Activated gamma-delta T cell (primary cell): ENCODE data around the gene BACH2.
"Not testable (repeated sequence)": the region's sequence is repeated elsewhere in the genome, so short reads cannot be mapped to it uniquely, and the experiment has no call there.

Experiments used
- DNase-seq: peaks from one replicate; lab custom pipeline; 2025; lab: John Stamatoyannopoulos, UW
- total RNA-seq, 2 donors: gene quantifications; one replicate each; lab custom pipeline; 2026; lab: John Stamatoyannopoulos, UW

The BACH2 gene
- 39.7 to 90.2 reads per million in 2 donors for total RNA-seq

DNA sequence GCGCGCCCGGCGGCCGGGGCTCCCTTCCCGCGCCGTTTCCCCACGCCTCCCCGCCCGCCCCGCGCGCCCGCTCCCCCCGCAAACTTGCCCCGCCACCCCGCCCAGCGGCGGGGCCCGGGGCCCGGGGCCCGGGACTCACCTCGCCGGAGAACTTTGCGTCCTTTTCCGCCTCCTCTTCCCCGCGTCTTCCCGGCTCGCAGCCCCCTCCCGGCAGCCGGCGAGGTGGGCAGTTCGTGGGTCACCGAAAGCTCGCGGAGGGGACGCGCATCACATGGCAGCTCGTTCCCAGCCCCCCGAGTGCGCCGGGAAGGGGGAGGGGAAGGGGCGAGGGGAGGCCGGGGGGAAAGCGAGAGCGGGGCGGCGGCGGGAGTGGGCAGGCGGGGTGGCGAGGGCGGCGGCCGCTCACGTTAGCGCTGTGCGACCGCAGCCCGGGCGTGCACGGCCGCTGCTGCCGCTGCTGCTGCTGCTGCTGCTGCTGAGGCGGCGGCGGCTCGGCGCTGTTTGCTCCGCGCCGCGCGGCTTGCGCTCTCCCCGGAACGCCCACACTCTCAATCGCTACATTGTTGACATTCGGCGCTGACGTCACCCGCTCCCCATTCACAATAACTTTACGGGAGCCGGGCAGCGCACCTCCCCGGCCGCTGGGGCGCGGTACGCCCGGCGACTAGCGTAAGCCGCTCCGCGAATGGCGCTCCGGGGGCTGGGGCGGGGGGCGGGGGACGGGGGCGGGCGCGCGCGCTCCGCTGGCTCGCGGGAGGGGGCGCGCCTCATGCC is at the start of gene BACH2:
TSS of gene BACH2 (minus strand) at position 503 of the 774 bp plus-strand sequence. CDS start 287,999 bp downstream, outside the sequence.
- peak; percentile 60 for DNase-seq

DNA sequence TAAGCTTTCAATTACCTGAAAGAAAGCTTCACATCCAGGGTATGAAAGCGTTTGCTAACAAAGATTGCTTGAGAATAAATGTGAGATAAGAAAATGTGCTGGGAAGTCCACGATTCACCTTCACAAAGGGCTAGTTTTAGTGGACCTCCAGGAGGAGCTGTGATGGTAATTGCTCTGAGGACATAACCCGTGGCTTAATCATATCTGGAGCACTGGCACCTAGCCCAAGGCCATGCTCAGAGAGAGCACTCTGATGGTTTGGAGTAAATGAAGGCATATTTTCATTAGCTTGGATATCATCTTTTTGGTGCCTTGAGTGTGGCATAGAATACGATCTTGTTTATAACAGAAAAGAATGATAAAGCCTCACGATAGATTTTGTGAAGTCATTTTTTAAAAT is 46.9 kb upstream of the BACH2 start:
- DNase-seq: no peak

DNA sequence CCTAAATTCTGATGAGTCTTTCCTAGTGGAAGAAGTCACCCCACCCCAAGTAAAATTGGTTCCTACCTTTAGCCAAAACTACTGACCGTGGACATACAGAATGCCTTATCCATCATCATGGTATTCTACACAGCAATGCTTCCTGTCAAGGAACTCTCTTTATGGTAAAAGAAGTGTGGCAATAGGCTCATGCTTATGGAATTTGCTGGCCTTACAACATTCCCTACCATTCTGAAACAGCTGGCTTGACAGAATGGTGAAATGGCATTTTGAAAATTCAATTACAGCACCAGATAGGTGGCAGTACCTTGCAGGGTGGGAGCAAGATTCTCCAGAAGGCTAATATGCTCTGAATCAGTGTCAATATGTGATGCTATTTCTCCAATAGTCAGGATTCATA is 41.8 kb upstream of the BACH2 start:
- no peak for DNase-seq

DNA sequence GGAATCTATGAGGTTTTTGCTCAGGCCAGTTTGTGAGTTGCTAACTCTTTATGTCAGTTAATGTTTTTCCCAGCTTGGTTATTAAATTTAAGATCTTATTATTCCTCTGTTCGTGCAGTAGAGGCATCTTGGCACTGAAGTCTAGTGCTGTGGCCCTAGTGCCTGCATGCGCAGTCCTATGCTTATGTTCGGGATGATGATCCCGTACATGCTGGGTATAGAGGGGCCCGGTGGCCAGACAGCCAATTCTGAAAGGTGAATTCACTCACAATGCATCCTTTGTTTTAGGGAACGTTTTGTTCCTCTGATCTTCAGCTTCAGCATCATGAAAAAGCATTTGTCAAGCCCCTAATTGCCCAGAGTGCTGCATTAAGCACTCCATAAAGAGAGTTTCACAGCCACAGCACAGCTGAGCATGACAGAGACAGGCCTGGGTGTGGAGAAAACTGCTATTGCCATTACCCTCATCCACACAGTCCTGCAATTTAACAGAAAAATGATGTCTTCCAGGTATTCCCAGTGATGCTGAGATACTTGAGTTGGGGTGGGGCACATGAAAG is 39.8 kb upstream of the BACH2 start:
- DNase-seq: no peak

DNA sequence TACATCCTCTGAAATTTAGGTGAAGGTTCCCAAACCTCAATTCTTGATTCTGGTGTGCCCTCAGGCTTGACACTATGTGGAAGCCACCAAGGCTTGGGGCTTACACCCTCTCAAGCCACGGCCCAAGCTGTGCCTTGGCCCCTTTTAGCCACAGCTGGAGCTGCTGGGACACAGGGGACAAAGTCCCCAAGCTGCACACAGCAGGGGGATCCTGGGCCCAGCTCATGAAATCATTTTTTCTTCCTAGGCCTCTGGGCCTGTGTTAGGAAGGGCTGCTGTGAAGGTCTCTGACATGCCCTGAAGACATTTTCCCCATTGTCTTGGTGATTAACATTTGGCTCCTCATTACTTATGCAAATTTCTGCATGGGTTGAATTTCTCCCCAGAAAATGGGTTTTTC is 37.3 kb upstream of the BACH2 start:
- no peak for DNase-seq

DNA sequence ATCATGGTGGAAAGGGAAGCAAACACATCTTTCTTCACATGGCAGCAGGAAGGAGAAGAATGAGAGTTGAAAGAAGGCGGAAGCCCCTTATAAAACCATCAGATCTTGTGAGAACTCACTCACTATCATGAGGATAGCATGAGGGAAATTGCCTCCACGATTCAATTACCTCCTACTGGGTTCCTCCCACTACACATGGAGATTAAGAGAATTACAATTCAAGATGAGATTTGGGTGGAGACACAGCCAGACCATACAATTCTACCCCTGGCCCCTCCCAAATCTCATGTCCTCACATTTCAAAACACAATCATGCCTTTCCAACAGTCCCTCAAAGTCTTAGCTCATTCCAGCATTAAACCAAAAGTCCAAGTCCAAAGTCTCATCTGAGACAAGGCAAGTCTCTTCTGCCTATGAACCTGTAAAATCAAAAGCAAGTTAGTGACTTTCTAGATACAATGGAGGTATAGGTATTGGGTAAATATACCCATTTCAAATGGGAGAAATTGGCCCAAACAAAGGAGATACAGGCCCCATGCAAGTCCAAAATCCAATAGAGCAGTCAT is 36.4 kb upstream of the BACH2 start:
- not testable (repeated sequence) for DNase-seq

DNA sequence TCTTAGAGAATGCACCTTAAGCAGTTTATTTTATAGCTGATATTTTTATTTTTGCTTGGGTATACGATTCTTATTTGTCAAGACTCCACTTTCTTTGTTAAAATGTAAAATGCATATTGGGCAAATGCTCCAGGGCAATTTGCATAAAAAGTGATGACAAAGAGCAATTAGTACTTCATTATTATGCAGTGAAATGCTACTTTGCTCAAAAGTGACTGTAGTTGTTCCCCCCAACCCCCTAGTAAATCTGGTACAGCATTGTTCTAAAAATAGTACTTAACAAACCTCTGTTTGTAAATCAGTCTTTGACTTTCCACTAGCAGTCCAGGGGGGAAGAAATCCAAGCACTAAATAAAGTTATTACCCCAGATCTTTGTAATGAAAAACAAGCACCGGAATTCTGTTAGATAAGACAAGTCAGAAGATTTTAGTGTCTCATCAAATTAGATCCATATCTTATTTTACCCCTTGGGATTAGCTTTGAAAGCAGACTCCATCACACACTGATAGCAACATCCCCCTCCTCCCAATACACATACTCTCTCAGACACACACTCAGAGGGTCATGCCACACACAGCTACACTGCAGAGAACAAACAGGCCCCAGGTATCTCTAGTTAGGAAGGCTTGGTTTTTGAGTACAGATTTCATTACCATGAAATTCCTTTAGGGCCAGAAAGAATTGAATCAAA is 32.9 kb upstream of the BACH2 start:
- DNase-seq: no peak

DNA sequence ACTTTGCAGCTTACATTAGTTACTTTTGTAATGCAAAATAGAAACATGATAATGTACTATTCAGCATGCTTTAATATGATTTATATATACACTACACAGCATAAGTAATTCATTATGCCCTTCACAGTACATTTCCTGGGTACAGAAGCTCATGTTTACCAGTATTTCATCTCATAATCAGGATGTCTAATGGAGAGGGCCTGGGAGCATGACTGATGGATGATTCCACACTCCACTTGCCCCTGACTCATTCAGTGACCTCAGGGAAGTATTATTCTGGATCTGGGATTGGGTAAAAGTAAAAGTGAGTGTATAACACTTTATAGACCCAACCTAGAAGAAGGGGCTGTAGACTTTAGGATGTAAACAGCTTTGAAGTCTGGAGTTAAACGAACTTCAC is 31.4 kb upstream of the BACH2 start:
- no peak for DNase-seq

DNA sequence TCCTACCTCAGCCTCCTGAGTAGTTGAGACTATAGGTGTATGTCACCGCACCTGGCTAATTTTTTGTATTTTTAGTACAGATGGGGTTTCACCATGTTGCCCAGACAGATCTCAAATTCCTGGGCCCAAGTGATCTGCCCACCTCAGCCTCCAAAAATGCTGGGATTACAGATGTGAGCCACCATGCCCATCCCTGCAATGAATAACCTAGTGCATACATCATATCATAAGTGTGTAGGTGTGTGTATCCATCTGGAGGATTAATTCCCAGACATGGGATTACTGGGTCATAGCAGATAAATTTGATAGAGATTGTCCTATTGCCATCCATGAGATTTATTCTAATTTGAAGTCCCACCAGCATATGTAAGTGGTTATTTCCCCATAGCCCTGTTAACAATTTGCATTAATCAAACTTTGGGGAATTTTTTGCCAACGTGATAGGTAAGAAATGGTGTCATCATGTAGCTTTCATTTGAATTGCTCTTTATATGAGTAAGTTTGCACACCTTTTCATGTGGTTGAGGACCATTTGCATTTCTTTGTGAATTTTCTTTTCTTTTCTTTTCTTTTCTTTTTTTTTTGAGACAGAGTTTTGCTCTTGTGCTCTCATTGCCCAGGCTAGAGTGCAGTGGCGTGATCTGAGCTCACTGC is 29.9 kb upstream of the BACH2 start:
- DNase-seq: no peak

DNA sequence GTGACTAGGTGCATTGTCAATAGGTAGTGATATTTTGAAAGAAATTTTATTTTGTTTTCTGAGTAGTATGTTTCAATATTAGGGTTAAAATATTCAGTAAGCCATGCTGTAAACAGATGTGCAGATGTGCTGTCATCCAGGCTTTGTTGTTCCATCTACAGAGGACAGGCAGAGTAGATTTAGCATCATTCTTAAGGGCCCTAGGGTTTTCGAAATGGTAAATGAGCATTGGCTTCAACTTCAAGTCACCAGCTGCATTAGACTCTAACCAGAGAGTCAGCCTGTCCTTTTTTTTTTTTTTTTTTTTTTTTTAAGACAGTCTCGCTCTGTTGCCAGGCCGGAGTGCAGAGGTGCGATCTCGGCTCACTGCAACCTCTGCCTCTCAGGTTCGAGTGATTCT is 27.1 kb upstream of the BACH2 start:
- DNase-seq: no peak

DNA sequence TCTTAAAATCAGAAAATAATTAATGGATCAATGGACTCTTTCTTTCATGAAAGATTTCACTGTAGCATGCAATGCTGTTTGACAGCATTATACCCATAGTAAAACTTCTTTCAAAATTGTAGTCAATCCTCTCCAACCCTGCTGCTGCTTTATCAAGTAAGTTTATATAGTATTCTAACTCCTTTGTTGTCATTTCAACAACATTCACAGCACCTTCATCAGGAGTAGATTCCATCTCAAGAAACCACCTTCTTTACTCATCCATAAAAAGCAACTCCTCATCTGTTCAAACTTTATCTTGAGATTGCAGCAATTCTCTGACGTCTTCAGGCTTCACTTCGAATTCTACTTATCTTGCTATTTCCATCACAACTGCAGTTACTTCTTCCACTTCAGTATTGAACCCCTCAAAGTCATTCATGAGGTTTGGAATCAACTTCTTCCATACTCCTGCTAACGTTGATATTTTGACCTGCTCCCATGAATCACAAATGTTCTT is 26.4 kb upstream of the BACH2 start:
- no peak for DNase-seq

DNA sequence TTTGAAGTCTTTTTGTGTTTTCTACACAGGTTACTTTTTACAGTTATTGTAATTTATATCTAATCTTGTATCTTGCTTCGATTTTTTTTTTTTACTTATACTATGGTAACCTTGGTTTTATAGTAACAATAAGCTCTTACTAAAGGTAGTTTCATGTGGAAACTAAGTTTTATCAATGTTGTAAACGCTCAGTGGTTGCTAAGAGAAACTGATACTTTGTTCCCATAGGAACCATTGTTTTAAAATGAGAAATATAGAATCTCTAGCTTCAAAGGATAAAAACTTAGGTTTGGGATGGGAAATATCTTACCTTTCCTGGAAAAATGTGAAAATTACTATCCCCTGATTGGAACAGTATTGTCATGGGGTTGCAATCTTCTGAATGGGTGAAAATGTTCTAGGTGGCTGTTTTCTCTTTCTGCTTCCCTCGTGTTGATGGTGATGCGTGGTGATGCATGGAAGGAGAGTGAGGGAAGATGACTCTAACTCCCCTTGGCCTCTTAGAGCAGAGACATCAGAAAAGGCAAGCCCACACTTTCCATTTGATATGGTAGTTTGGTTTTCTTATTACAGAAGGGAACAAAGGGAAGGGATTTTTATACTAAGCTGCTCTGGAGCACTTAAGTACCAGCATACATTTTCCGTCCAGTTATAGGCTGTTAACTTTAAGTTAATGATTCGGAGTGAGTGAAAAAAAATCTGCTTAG is 23.5 kb upstream of the BACH2 start:
- DNase-seq: no peak

DNA sequence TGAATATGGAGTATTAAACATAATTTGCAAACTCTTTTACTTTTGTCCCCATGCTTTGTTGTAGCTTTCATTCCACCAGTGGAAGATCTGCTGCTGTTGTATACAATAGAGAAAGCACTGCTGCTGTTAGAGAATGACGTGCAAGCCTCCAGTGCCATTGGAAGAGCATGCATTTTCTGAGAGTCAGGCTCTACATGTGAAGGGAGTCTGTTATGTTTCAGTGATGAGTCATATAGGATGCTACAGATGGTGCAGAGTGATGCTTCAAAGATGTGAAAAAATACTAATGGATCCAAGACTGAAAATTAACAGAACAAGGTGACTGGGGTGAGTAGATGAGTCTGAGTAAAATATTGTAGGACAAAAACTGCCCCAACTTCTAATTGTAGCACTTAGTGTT is 22.4 kb upstream of the BACH2 start:
- DNase-seq: no peak

DNA sequence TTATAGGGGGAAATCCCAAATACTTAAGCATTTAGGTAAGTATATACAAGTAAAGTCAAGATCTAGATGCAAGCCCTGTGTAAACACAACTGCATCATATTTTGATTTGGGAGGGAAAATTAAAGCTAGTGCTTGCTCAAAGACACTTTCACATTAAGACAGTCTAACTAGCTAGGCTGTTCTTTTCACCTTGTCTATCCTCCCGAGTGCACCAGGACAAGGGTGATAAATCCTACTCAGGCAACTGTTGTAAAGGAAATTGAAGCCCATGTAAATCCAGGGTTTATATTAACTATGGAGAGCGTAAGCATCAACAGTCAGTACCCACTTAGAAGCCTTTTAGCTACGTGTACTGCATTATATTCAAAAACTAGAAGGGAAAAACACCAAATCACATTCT is 19.3 kb upstream of the BACH2 start:
- DNase-seq: no peak

DNA sequence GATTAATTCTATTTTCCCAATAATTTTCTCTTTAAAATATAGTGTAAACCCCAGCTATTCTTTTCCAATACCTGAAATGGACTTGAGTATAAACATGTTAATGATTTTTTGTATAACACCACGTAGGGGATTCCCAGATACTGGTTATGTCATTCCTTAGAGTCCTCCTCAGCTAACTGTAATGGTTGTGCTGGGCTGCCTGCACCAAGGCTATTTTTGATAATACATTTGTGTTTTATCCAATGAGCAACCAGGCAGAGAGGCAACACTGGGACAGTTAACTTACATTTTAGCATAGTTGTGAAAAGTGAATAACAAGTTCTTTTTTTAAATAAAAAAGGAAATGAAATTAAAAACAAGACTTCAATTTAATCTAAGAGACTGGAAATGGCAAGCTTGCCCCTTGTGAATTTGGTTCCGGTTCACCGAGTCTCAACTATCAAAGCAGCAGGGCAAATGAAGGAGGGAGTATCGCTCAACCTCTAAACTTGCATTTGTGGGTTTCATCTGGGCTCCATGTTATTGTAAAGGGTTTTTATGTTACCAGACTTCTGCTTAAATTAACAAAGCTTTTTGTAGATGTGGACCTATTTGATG is 18.8 kb upstream of the BACH2 start:
- DNase-seq: no peak

DNA sequence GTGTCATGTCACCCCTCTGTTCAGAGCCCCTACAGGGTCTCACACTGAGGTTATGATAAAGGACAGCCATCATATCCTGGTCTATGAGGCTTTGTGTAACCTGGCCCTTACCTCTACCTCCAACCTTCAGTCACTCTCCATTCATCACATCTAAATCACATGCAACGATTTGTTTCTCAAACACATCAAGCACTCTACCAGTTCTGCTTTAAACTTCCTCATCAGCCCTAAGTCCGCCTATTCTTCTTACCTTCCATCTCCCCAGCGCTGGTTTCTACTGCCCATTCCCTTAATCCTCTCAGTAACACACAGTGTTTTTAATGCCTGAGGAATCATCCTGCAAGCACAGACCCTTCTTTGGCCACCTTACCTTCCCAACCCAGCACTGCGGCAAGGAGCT is 17.9 kb upstream of the BACH2 start:
- no peak for DNase-seq

DNA sequence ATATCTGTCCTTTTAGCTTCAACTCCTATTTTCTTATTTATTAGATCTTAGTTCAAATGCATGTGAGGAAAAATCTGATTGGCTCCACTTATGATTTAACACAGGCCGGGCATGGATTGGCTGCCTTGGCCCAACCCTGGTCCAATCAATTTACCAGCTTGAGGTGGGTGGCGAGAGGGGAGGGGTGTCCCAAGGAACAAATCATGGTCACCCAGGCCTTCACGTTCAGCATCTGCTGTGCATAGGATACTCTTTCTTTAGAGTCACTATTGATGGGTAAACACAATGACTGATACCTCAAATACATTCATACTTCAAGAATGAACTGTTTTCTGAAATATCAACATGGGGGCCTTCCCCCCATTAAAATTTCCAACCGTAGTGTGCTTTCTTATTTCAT is 14.9 kb upstream of the BACH2 start:
- no peak for DNase-seq

DNA sequence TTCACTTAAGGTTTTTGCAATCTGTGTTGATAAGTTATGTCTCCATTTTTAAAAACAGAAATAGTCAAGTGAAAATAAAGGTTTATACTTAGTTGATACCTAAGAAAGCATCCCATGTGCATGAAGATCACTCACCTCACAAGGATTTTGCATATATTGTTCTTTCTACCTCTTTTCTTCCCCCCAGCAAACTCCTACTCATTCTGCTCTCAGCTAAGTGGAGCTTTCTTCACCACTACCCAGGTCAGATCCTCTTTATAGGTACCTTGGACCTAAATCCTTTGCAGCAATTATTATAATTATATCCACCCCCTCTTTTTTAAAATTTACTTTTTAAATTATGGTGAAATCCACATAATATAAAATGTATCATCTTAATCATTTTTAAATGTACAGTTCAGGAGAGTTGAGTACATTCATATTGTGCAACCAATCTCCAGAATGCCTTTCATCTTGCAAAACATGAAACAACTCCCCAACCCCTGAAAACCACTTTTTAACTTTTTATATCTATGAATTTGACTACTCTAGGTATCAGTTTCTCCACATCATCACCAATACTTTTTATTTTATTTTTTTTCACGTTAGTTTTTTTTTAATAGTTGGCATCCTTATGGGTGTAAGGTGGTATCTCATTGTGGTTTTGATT is 9.3 kb upstream of the BACH2 start:
- no peak for DNase-seq

DNA sequence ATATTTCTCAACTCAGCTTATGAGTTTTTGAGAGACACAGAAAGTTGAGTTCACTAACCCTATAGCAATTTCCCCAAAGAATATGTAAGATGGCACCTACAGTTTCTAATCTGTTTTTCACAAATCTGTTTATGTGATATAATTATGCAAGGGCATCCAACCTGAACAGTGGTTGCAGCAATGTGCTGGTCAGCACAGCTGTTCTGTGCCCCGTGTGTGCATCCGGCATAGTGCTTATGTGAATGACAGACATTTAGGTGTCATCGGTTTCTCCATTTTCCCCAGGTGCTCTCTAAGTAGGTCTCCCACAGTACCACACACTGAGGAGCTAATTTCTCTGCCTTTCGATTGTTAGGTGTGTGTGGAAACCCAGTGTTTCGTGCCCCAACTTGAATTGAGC is 7.7 kb upstream of the BACH2 start:
- DNase-seq: no peak

DNA sequence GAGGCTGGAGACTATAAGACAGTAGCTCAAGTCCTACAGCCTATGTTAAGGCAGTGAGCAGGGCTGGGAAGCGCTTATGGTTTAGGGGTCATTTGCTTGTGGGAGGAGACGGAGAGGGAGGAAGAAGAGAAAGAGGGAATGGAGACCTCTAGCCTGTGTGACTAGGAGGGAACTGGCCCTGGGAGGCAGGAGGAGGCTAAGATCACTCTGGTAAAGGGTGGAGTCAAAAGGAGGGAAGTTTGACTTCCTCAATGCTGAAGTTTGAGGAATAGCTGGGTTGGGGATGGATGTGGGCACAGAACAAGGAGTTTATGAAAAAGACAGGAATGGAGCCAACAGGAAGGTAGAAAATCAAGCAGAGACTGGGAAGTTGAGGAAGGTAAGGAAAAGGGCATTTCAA is 6.4 kb upstream of the BACH2 start:
- no peak for DNase-seq

DNA sequence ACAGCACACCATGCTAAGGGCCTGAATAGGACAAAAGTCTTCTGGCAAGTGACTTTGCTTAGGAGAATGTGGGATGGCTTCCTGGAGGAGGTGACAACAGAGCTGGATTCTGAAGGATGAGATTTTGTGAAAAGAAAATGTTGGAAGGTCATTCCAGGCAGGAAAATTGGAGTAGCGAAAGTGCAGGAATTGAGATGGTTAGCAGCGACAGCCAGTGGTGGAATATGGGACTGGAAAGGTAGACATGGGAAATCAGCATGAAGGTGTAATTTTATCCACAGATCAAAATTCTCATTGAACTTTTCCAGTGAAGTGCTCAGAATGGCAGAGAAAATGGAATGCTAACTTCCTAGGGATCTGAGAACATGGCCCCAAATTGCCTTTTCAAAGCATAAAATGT is 5.7 kb upstream of the BACH2 start:
- no peak for DNase-seq
